ENCODE results near the gene LAMA2. TPM values are rescaled to one million over a fixed set of nuclear protein-coding genes. Genes with fewer than 3 reads are reported as not detected.

LAMA2 gene
- total and polyA plus RNA-seq, 2 of the 8 experiments (the other 6 are each of a cell fraction or from before 2014, with no cell fraction given): 1.3 to 3.8 TPM

DNA sequence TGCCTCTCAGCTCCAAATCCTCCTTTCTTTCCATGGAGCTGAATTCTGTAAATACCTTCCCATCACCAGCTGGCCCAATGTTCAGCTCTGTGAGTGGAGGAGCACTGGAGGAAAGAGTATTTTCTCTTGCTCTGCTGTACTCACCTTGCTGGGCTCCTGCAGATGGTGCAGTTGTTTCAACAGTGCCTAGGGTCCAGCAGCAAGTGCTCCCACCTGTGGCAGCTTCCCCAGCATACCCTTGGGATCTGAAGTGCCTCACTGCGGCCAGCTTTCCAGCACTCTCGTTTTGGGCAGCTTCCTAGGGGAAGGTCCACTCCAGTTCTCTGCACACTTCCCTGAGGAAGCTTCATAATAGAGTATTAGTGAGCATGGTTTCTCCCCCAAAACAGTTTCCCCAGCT, 656.1 kb downstream of the LAMA2 start:
- Histone ChIP-seq H2AK5ac (ENCODE audit: low read depth, low read length) (no peak overlapping the region), H3K4me3 (ENCODE audit: extremely low read depth in 1 of 4, insufficient read depth in 2 of 4, low read depth in 3 of 4, low read length in 4 of 4) (no peak overlapping the region), H4K8ac (ENCODE audit: extremely low read depth, insufficient read depth, low read length) (no peak overlapping the region), H4K91ac (replicated peaks; ENCODE audit: insufficient read length, low read length) (no peak overlapping the region), H4K5ac (ENCODE audit: insufficient read length, low read depth, low read length) (no peak overlapping the region), H2BK120ac (replicated peaks; ENCODE audit: low read depth, low read length) (no peak overlapping the region), H2BK12ac (ENCODE audit: low read depth, low read length) (no peak overlapping the region), H3K4me1 (replicated peaks in 1 of 4; ENCODE audit: control insufficient read depth in 3 of 4, insufficient read depth in 4 of 4, low read length in 3 of 4) (no peaks in the 10 kb centered on the region), H2AFZ (ENCODE audit: low read length) (peak overlapping the region; percentile 45; the same call in 1 of the 2 replicates), H3K14ac (ENCODE audit: insufficient read length) (no peak overlapping the region), H3K23me2 (ENCODE audit: low read depth, low read length) (no peaks in the 10 kb centered on the region; the same call in 1 of the 2 replicates), H2BK20ac (ENCODE audit: low read length) (no peak overlapping the region), H3K56ac (replicated peaks; ENCODE audit: insufficient read length, low read depth, low read length) (no peak overlapping the region), H3K79me2 (ENCODE audit: control insufficient read depth in 1 of 2, insufficient read depth in 2 of 2, low read length in 2 of 2) (no peaks in the 10 kb centered on the region), H3K79me1 (ENCODE audit: low read depth, low read length) (no peaks in the 10 kb centered on the region), H3K9ac (replicated peaks in 1 of 4; ENCODE audit: extremely low read depth in 1 of 4, low read depth in 3 of 4, low read length in 3 of 4) (no peak overlapping the region), H3K4me2 (ENCODE audit: insufficient read depth in 1 of 2, low read depth in 2 of 2, low read length in 2 of 2) (no peak overlapping the region), H3K18ac (ENCODE audit: extremely low read depth, low read length) (no peak overlapping the region), H3K23ac (ENCODE audit: insufficient read length) (no peak overlapping the region), H2BK15ac (ENCODE audit: low read length) (no peak overlapping the region), H3K27ac (ENCODE audit: low read depth, low read length) (no peak overlapping the region), H3K27me3 (replicated peaks in 1 of 4; ENCODE audit: control insufficient read depth in 3 of 4, extremely low read depth in 1 of 4, insufficient read depth in 3 of 4, low read length in 3 of 4) (no peaks in the 10 kb centered on the region), H3K9me3 (ENCODE audit: insufficient read depth in 2 of 2, low read depth in 1 of 2, low read length in 1 of 2) (no peaks in the 10 kb centered on the region), H2BK5ac (ENCODE audit: low read depth, low read length) (no peak overlapping the region), H3K4ac (replicated peaks; ENCODE audit: insufficient read length, low read depth, low read length) (no peak overlapping the region), H4K20me1 (replicated peaks in 1 of 2; ENCODE audit: control insufficient read depth in 1 of 2, insufficient read depth in 2 of 2, low read length in 2 of 2) (no peaks in the 10 kb centered on the region), H3K36me3 (ENCODE audit: control insufficient read depth in 2 of 4, insufficient read depth in 4 of 4, low read length in 3 of 4) (no peaks in the 10 kb centered on the region)
- ChIA-PET CTCF (ENCODE audit: partially characterized antibody) (interaction anchor here (0.6 to 2.3 kb wide), 7 partner anchors 8 to 214 kb away, joined by 3 to 9 read pairs (median 4); no protein-coding TSS in a partner anchor), POLR2A (ENCODE audit: partially characterized antibody) (no interaction called here)
- FAIRE-seq (no peak), DNase-seq (ENCODE audit: low read depth in 1 of 2, low spot score in 2 of 2) (no peak)
- WGBS, 2 experiments (ENCODE audit: extremely low coverage in 1 of 2, insufficient coverage in 1 of 2, insufficient read length in 1 of 2, insufficient replicate concordance in 2 of 2, low coverage in 1 of 2, low lambda C conversion rate in 2 of 2, missing lambda C conversion rate in 1 of 2): 100% methylated on average over 2 of the region's 2 CpGs; no CpG with 5 or more reads in 1 of the 2 experiments
- no peak for TF ChIP-seq TEAD4 (IDR thresholded peaks at IDR 0.05; ENCODE audit: low read depth, low read length)
- no peak for TF ChIP-seq ATF3 (IDR thresholded peaks at IDR 0.05; ENCODE audit: insufficient read depth, low read depth, low read length)
- TF ChIP-seq BRCA1 (IDR thresholded peaks at IDR 0.05; ENCODE audit: low read depth, low read length): no peak
- TF ChIP-seq EZH2 (IDR thresholded peaks at IDR 0.05; ENCODE audit: low read depth, low read length, severe bottlenecking): no peak
- no peak for TF ChIP-seq RNF2 (IDR thresholded peaks at IDR 0.05; ENCODE audit: borderline replicate concordance, low read depth, low read length, missing control alignments, poor library complexity, severe bottlenecking)
- no peak for TF ChIP-seq TCF12 (IDR thresholded peaks at IDR 0.05; ENCODE audit: low read depth, low read length)
- no peak for TF ChIP-seq TBP (IDR thresholded peaks at IDR 0.05; ENCODE audit: low read depth, low read length)
- no peak for TF ChIP-seq JUND (IDR thresholded peaks at IDR 0.05; ENCODE audit: low read length)
- TF ChIP-seq POU5F1 (IDR thresholded peaks at IDR 0.05; ENCODE audit: low read depth, low read length): no peak
- TF ChIP-seq SIRT6 (IDR thresholded peaks at IDR 0.05; ENCODE audit: low read length): no peak
- TF ChIP-seq FOSL1 (IDR thresholded peaks at IDR 0.05; ENCODE audit: insufficient read depth, low read depth, low read length): no peak
- TF ChIP-seq, protein P1, sequence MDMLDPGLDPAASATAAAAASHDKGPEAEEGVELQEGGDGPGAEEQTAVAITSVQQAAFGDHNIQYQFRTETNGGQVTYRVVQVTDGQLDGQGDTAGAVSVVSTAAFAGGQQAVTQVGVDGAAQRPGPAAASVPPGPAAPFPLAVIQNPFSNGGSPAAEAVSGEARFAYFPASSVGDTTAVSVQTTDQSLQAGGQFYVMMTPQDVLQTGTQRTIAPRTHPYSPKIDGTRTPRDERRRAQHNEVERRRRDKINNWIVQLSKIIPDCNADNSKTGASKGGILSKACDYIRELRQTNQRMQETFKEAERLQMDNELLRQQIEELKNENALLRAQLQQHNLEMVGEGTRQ (IDR thresholded peaks at IDR 0.05; ENCODE audit: low read length): no peak
- TF ChIP-seq PHF8 (conservative IDR thresholded peaks at IDR 0.05; ENCODE audit: low read depth, low read length): no peak
